Gastroesophageal sphincter (tissue), 3 donors: ENCODE measurements around the gene HEATR1.
"Not testable (repeated sequence)": the region's sequence is repeated elsewhere in the genome, so short reads cannot be mapped to it uniquely, and the experiment has no call there.

Experiments used
- CTCF ChIP-seq, 4 experiments: fragments of 200-600 bp in 2 of 4; fragments of 450-650 bp in 2 of 4; sonication (generic) in 1 of 4; IDR thresholded peaks; one replicate each; pipeline ENCODE4 v1.5.1; 2017 to 2019; ENCODE audit warnings: antibody characterized with exemption in 4 of 4, mild to moderate bottlenecking in 2 of 4, moderate library complexity in 2 of 4
- POLR2AphosphoS5 ChIP-seq: sonication (generic); formaldehyde crosslinking; IDR thresholded peaks from one replicate; pipeline ENCODE4 v1.6.1; 2017; ENCODE audit warnings: antibody characterized with exemption

GRCh38 chr1:236580404-236580803 is 23.9 kb downstream of the HEATR1 start:
- TF ChIP-seq POLR2AphosphoS5; CTCF (IDR thresholded peaks at IDR 0.05): not testable (repeated sequence)
